GM21825 (cell line): ENCODE data around the gene SEPTIN1.
"Not testable (repeated sequence)": the region's sequence is repeated elsewhere in the genome, so short reads cannot be mapped to it uniquely, and the experiment has no call there.

ENCODE experiments used
- ATAC-seq: cut with Tn5 transposase; IDR thresholded peaks from one replicate; pipeline ENCODE4 v1.9.1; 2021; ENCODE audit warnings: mild to moderate bottlenecking, moderate library complexity; ENCODE audit not compliant: unreplicated experiment

Gene SEPTIN1

GRCh38 chr16:30401768-30402425 is 19.5 kb upstream of the SEPTIN1 start:
- ATAC-seq, result no peak

GRCh38 chr16:30399435-30400186 is 17.2 kb upstream of the SEPTIN1 start:
- no peak for ATAC-seq

GRCh38 chr16:30398661-30399434 is 16.5 kb upstream of the SEPTIN1 start:
- ATAC-seq, result no peak

GRCh38 chr16:30397776-30398660 is 15.7 kb upstream of the SEPTIN1 start:
- ATAC-seq, result no peak

GRCh38 chr16:30397056-30397455 is 14.7 kb upstream of the SEPTIN1 start:
- no peak for ATAC-seq

- not testable (repeated sequence) for ATAC-seq
Observed at GRCh38 chr16:30396627-30397026, 14.3 kb upstream of the SEPTIN1 start.

- ATAC-seq, result no peak
Observed at GRCh38 chr16:30395992-30396585, 13.7 kb upstream of the SEPTIN1 start.

GRCh38 chr16:30395155-30395991 is 13.0 kb upstream of the SEPTIN1 start, which contains the start of gene ZNF48:
Gene ZNF48, plus strand, starts transcription at chr16:30395420. Its CDS starts 375 bp downstream, at chr16:30395795.
- ATAC-seq, result peak; percentile 58

- no peak for ATAC-seq
Observed at GRCh38 chr16:30394592-30395154, 12.3 kb upstream of the SEPTIN1 start.

GRCh38 chr16:30383521-30383920 is 1.2 kb upstream of the SEPTIN1 start:
- ATAC-seq, result no peak

- ATAC-seq, result no peak
Observed at GRCh38 chr16:30381291-30382041, 895 bp downstream of the SEPTIN1 start.

GRCh38 chr16:30380803-30381208 is 1.6 kb downstream of the SEPTIN1 start:
- ATAC-seq, result no peak

GRCh38 chr16:30380072-30380802 is 2.1 kb downstream of the SEPTIN1 start:
- no peak for ATAC-seq

GRCh38 chr16:30379158-30379783 is 3.1 kb downstream of the SEPTIN1 start:
- no peak for ATAC-seq

- peak; percentile 84 for ATAC-seq
Observed at GRCh38 chr16:30378236-30379157, 3.9 kb downstream of the SEPTIN1 start.

- ATAC-seq, result peak; percentile 21
Observed at GRCh38 chr16:30377812-30378235, 4.5 kb downstream of the SEPTIN1 start.
